ENCODE measurements around the gene ADAMTS18. TPM values are rescaled to one million over a fixed set of nuclear protein-coding genes. Genes with fewer than 3 reads are reported as not detected.
"Not testable (repeated sequence)": the region's sequence is repeated elsewhere in the genome, so short reads cannot be mapped to it uniquely, and the experiment has no call there.

Gene ADAMTS18
- total RNA-seq, 2 experiments from 2014 or later, result not detected

- ChIA-PET POLR2A (no interaction called here), CTCF (no interaction called here)
- Mint-ChIP-seq H3K27ac (no peak overlapping the region), H3K9me3 (no peaks in the 10 kb centered on the region), H3K27me3 (peaks cover 8% of the 10 kb centered on the region), H3K4me1 (no peaks in the 10 kb centered on the region), H3K4me3 (no peak overlapping the region), H3K36me3 (ENCODE audit: low read depth) (no peaks in the 10 kb centered on the region)
- DNase-seq, result no peak
Observed at GRCh38 chr16:77271532-77272426, 163.1 kb downstream of the ADAMTS18 start.

- H3K4me3 Mint-ChIP-seq; H3K4me1 Mint-ChIP-seq; H3K27ac Mint-ChIP-seq; H3K36me3 Mint-ChIP-seq (ENCODE audit: low read depth); H3K27me3 Mint-ChIP-seq; DNase-seq; H3K9me3 Mint-ChIP-seq; POLR2A ChIA-PET; CTCF ChIA-PET: not testable (repeated sequence)
Observed at GRCh38 chr16:77266185-77266584, 168.6 kb downstream of the ADAMTS18 start.

GRCh38 chr16:77262971-77263370 is 171.9 kb downstream of the ADAMTS18 start:
- no peaks in the 10 kb centered on the region for H3K36me3 Mint-ChIP-seq (ENCODE audit: low read depth)
- H3K27me3 Mint-ChIP-seq, result peaks cover 4% of the 10 kb centered on the region
- no peak overlapping the region for H3K27ac Mint-ChIP-seq
- no peaks in the 10 kb centered on the region for H3K9me3 Mint-ChIP-seq
- no peaks in the 10 kb centered on the region for H3K4me1 Mint-ChIP-seq
- no peak for DNase-seq
- CTCF ChIA-PET, result no interaction called here
- H3K4me3 Mint-ChIP-seq, result no peak overlapping the region
- POLR2A ChIA-PET, result no interaction called here

- CTCF ChIA-PET, result no interaction called here
- POLR2A ChIA-PET, result no interaction called here
- no peaks in the 10 kb centered on the region for H3K9me3 Mint-ChIP-seq
Observed at GRCh38 chr16:77250400-77250799, 184.4 kb downstream of the ADAMTS18 start.

GRCh38 chr16:77246150-77246549 is 188.7 kb downstream of the ADAMTS18 start:
- Mint-ChIP-seq H3K36me3 (ENCODE audit: low read depth) (no peaks in the 10 kb centered on the region), H3K9me3 (no peaks in the 10 kb centered on the region), H3K27me3 (no peaks in the 10 kb centered on the region), H3K27ac (no peak overlapping the region), H3K4me3 (no peak overlapping the region), H3K4me1 (no peaks in the 10 kb centered on the region)
- CTCF ChIA-PET, result no interaction called here
- no peak for DNase-seq
- POLR2A ChIA-PET, result no interaction called here

More at GRCh38 chr16:77250400-77250799, 184.4 kb downstream of the ADAMTS18 start:
- Mint-ChIP-seq H3K27ac (no peak overlapping the region), H3K36me3 (ENCODE audit: low read depth) (no peaks in the 10 kb centered on the region), H3K4me1 (no peaks in the 10 kb centered on the region), H3K4me3 (no peak overlapping the region), H3K27me3 (no peaks in the 10 kb centered on the region)
- no peak for DNase-seq

- CTCF ChIA-PET; H3K36me3 Mint-ChIP-seq (ENCODE audit: low read depth); H3K4me3 Mint-ChIP-seq; H3K9me3 Mint-ChIP-seq; H3K4me1 Mint-ChIP-seq; H3K27me3 Mint-ChIP-seq; POLR2A ChIA-PET; H3K27ac Mint-ChIP-seq; DNase-seq: not testable (repeated sequence)
Observed at GRCh38 chr16:77242471-77242870, 192.4 kb downstream of the ADAMTS18 start.

GRCh38 chr16:77238593-77238992 is 196.2 kb downstream of the ADAMTS18 start:
- CTCF ChIA-PET, result interaction anchor here (0.9 kb wide), 1 partner anchor 422 kb away, joined by 3 read pairs; no protein-coding TSS in a partner anchor

GRCh38 chr16:77236063-77236511 is 198.7 kb downstream of the ADAMTS18 start:
- H3K27me3 Mint-ChIP-seq, result peaks cover 10% of the 10 kb centered on the region
- DNase-seq, result peak; percentile 88
- H3K4me1 Mint-ChIP-seq, result peaks cover 6% of the 10 kb centered on the region
- no peak overlapping the region for H3K4me3 Mint-ChIP-seq
- ChIA-PET POLR2A (no interaction called here), CTCF (interaction anchor here (0.6 to 4.4 kb wide), 5 partner anchors 13 to 496 kb away, joined by 3 to 41 read pairs (median 7); no protein-coding TSS in a partner anchor)
- no peaks in the 10 kb centered on the region for H3K36me3 Mint-ChIP-seq (ENCODE audit: low read depth)
- no peaks in the 10 kb centered on the region for H3K9me3 Mint-ChIP-seq
- no peak overlapping the region for H3K27ac Mint-ChIP-seq

More at GRCh38 chr16:77238593-77238992, 196.2 kb downstream of the ADAMTS18 start:
- Mint-ChIP-seq H3K27ac (no peak overlapping the region), H3K9me3 (no peaks in the 10 kb centered on the region), H3K4me1 (peaks cover 6% of the 10 kb centered on the region), H3K27me3 (peaks cover 4% of the 10 kb centered on the region), H3K4me3 (no peak overlapping the region), H3K36me3 (ENCODE audit: low read depth) (no peaks in the 10 kb centered on the region)
- no peak for DNase-seq
- POLR2A ChIA-PET, result no interaction called here

GRCh38 chr16:77234611-77235010 is 200.2 kb downstream of the ADAMTS18 start:
- ChIA-PET CTCF (interaction anchor here (0.6 to 4.4 kb wide), 4 partner anchors 11 to 351 kb away, joined by 3 to 41 read pairs (median 3); no protein-coding TSS in a partner anchor), POLR2A (no interaction called here)
- H3K4me1 Mint-ChIP-seq, result peaks cover 6% of the 10 kb centered on the region
- H3K27ac Mint-ChIP-seq, result no peak overlapping the region
- H3K27me3 Mint-ChIP-seq, result peaks cover 16% of the 10 kb centered on the region
- no peaks in the 10 kb centered on the region for H3K36me3 Mint-ChIP-seq (ENCODE audit: low read depth)
- no peak overlapping the region for H3K4me3 Mint-ChIP-seq
- no peaks in the 10 kb centered on the region for H3K9me3 Mint-ChIP-seq
- DNase-seq, result no peak

- Mint-ChIP-seq H3K27me3 (peaks cover 16% of the 10 kb centered on the region), H3K36me3 (ENCODE audit: low read depth) (no peaks in the 10 kb centered on the region), H3K9me3 (no peaks in the 10 kb centered on the region), H3K4me1 (peaks cover 6% of the 10 kb centered on the region), H3K4me3 (no peak overlapping the region), H3K27ac (no peak overlapping the region)
- ChIA-PET CTCF (interaction anchor here (1.5 to 4.4 kb wide), 2 partner anchors 11 to 349 kb away, joined by 3 to 41 read pairs; no protein-coding TSS in a partner anchor), POLR2A (no interaction called here)
- no peak for DNase-seq
Observed at GRCh38 chr16:77233799-77234519, 200.9 kb downstream of the ADAMTS18 start.

Other genes starting within 250 kb of the ADAMTS18 start
- gene MON1B, start 243.8 kb downstream of the ADAMTS18 start, total RNA-seq, result 10 to 100 TPM; 74.1 to 75.4 TPM
- gene SYCE1L, start 235.6 kb downstream of the ADAMTS18 start, total RNA-seq, result 10 to 100 TPM in 1 of 2 experiments, 1 to 10 TPM in 1; 5.8 to 12.8 TPM